HepG2 (cell line): ENCODE results near the gene RIF1. TPM values are rescaled to one million over a fixed set of nuclear protein-coding genes. Genes with fewer than 3 reads are reported as not detected.
A peak's percentile ranks its signal among the peaks of the same experiment; 100 is the strongest.

ENCODE experiments used
- ATAC-seq: fragments of 200-7000 bp; cut with Tn5 transposase; 3 replicates; pipeline ENCODE4 v1.9.1; 2020; ENCODE audit warnings: mild to moderate bottlenecking, moderate library complexity
- BruUV-seq: library from RNA; stranded (reverse); fragments of 400-500 nt; replicated peaks from 2 replicates; lab custom pipeline; 2021; lab: Mats Ljungman, UMichigan
- CTCF ChIA-PET: fragments of 300-600 bp; formaldehyde crosslinking; extraction: SDS; loops from one replicate; lab custom pipeline; 2021; ENCODE audit warnings: low total read pairs, inconsistent platforms, low intra/inter-chr PET ratio; lab: Yijun Ruan, JAX
- POLR2A ChIA-PET: fragments of 350-600 bp; sonication (Branson Sonifier 250); formaldehyde crosslinking; loops from one replicate; lab custom pipeline; 2020; ENCODE audit warnings: antibody characterized with exemption, inconsistent platforms; lab: Yijun Ruan, JAX
- DNase-seq: peaks from one replicate; pipeline ENCODE4 v3.0.0-alpha.2; 2015; ENCODE audit warnings: low spot score
- FAIRE-seq: peaks from 3 replicates; lab custom pipeline; 2011; peaks lifted over from hg19 to GRCh38; lab: Jason Lieb, UNC
- H2AFZ ChIP-seq: one replicate; pipeline ENCODE4 v1.6.1; 2011; ENCODE audit warnings: low read length, inconsistent platforms
- H3K27ac ChIP-seq: fragments of 300-600 bp; 3 replicates; pipeline ENCODE4 v1.8.0; 2011; ENCODE audit warnings: mixed run types, mild to moderate bottlenecking, mixed read lengths, low read length, inconsistent platforms; ENCODE audit not compliant: insufficient read depth; ENCODE audit errors: extremely low read length
- H3K27me3 ChIP-seq, 2 experiments: fragments of 200-600 bp in 1 of 2; 2 replicates in 1 of 2; 3 replicates in 1 of 2; pipeline versions ENCODE4 v1.6.0 to v1.8.0; 2011; ENCODE audit warnings: low read length in 2 of 2, mild to moderate bottlenecking in 2 of 2, moderate library complexity in 2 of 2, inconsistent platforms in 1 of 2; ENCODE audit not compliant: insufficient read depth in 2 of 2, control insufficient read depth in 1 of 2
- H3K36me3 ChIP-seq, 2 experiments: fragments of 200-600 bp in 1 of 2; replicated peaks in 1 of 2; 2 replicates in 1 of 2; 3 replicates in 1 of 2; pipeline versions ENCODE4 v1.5.1 to v1.8.0; 2011; ENCODE audit warnings: low read length in 2 of 2, inconsistent platforms in 1 of 2; ENCODE audit not compliant: insufficient read depth in 2 of 2, control insufficient read depth in 1 of 2
- H3K4me1 ChIP-seq: 2 replicates; pipeline ENCODE4 v1.5.1; 2012; ENCODE audit warnings: low read length, inconsistent platforms; ENCODE audit not compliant: insufficient read depth
- H3K4me2 ChIP-seq: 2 replicates; pipeline ENCODE4 v1.6.0; 2011; ENCODE audit warnings: low read depth, low read length, inconsistent platforms
- H3K4me3 ChIP-seq, 3 experiments: fragments of 200-600 bp in 1 of 3; sonication (generic), shearing (Covaris generic) in 1 of 3; replicated peaks in 1 of 3; 2 replicates each; pipeline ENCODE4 v1.5.1; 2011 to 2016; ENCODE audit warnings: low read length in 3 of 3, inconsistent platforms in 2 of 3, low read depth in 2 of 3, mild to moderate bottlenecking in 2 of 3, control low read depth in 1 of 3, mixed read lengths in 1 of 3; ENCODE audit not compliant: insufficient read depth in 1 of 3
- H3K79me2 ChIP-seq: one replicate; pipeline ENCODE4 v1.6.1; 2011; ENCODE audit warnings: low read length, inconsistent platforms; ENCODE audit not compliant: insufficient read depth
- H3K9ac ChIP-seq: 2 replicates; pipeline ENCODE4 v1.6.0; 2011; ENCODE audit warnings: mild to moderate bottlenecking, low read depth, low read length, inconsistent platforms; ENCODE audit not compliant: insufficient read depth
- H3K9me3 ChIP-seq: 2 replicates; pipeline ENCODE4 v1.5.1; 2012; ENCODE audit warnings: mild to moderate bottlenecking, low read length
- H4K20me1 ChIP-seq: 2 replicates; pipeline ENCODE4 v1.6.0; 2011; ENCODE audit warnings: inconsistent platforms, mild to moderate bottlenecking, low read length, moderate library complexity; ENCODE audit not compliant: insufficient read depth
- CEBPB ChIP-seq: IDR thresholded peaks from 2 replicates; pipeline ENCODE4 v1.6.1; 2011; ENCODE audit warnings: low read depth, low read length, improper control_type of control experiment, borderline replicate concordance
- NFIB ChIP-seq: sonication (generic); formaldehyde crosslinking; IDR thresholded peaks from 2 replicates; pipeline ENCODE4 v1.9.0; 2021; ENCODE audit warnings: missing genetic modification reagents, mild to moderate bottlenecking, borderline replicate concordance
- PAX8 ChIP-seq: sonication (generic); formaldehyde crosslinking; IDR thresholded peaks from 2 replicates; pipeline ENCODE4 v1.8.0; 2022; ENCODE audit warnings: mild to moderate bottlenecking, missing genetic modification reagents, borderline replicate concordance
- TIGD3 ChIP-seq: sonication (generic); formaldehyde crosslinking; IDR thresholded peaks from 2 replicates; pipeline ENCODE4 v1.5.1; 2020; ENCODE audit warnings: mild to moderate bottlenecking, missing genetic modification reagents, borderline replicate concordance
- WGBS: methylation state at CpG from one replicate; pipeline ENCODE4 v1.1.6; 2017; ENCODE audit warnings: low lambda C conversion rate; 5-methylcytosine and 5-hydroxymethylcytosine counted together
- in situ Hi-C: cut with HindIII; loops from 2 replicates; pipeline ENCODE4 v1.10.0; 2017; ENCODE audit warnings: low pct_unique_long_range_greater_than_20kb; ENCODE audit not compliant: extremely low pct_ligation_motif_present
- intact Hi-C: fragments of 100-400 bp; cut with micrococcal nuclease; formaldehyde crosslinking; loops from one replicate; pipeline ENCODE4 v1.10.0; 2022; ENCODE audit not compliant: unreplicated experiment
- polyA plus RNA-seq, 8 experiments: library from polyadenylated mRNA; depleted of rRNA in 3 of 8; stranded (reverse) in 7 of 8; unstranded in 1 of 8; fragments of >200 nt; fragmentation: Illumina TruSeq in 4 of 8; extraction: Trizol in 4 of 8; gene quantifications; 2 replicates each; pipeline versions ENCODE4 v1.2.1 to v1.2.3, GENCODE V29; 2011 to 2016; ENCODE audit warnings: low read depth in 4 of 8, missing spikeins in 1 of 8, mixed read lengths in 1 of 8; ENCODE audit not compliant: insufficient read depth in 1 of 8
- total RNA-seq, 5 experiments: library from RNA; depleted of rRNA; stranded (reverse); fragments of >200 nt; fragmentation: Illumina TruSeq; extraction: Trizol; gene quantifications; 2 replicates each; pipeline ENCODE4 v1.2.3, GENCODE V29; 2016; ENCODE audit warnings: low read depth in 1 of 5
- TF ChIP-seq, protein P1 (sequence below), 2 experiments: IDR thresholded peaks; 2 replicates each; pipeline ENCODE4 v1.6.1; 2011 to 2012; ENCODE audit warnings: low read length in 2 of 2, borderline replicate concordance in 1 of 2, low read depth in 1 of 2, mild to moderate bottlenecking in 1 of 2, moderate library complexity in 1 of 2

Gene RIF1
- total and polyA plus RNA-seq, 2 of the 13 experiments (the other 11 are each of a cell fraction or from before 2014, with no cell fraction given), result 12.1 to 73.6 TPM

DNA sequence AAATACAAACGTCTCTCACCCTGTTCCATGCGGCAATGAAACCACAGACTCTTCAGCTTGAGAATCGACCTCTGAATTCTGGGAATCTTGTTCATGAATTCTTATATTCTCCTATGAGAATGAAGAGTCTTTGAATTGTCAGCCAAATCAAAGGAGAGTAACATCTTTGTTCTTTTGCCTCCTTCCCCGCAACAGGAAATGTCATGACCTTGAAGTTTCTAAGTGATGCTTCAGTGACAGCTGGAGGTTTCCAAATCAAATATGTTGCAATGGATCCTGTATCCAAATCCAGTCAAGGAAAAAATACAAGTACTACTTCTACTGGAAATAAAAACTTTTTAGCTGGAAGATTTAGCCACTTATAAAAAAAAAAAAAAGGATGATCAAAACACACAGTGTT is 30.5 kb upstream of the RIF1 start:
- in situ Hi-C loops, result no loop called here
- intact Hi-C loops, result no loop called here
- WGBS, result 55% methylated on average over 4 of the region's 4 CpGs
- FAIRE-seq, result no peak
- Histone ChIP-seq H3K4me3 (no peak overlapping the region), H3K27me3 (peaks cover 0 to 3% of the 10 kb centered on the region in 2 experiments; a peak in 1 of 5 replicates), H3K4me2 (no peak overlapping the region), H3K79me2 (no peaks in the 10 kb centered on the region), H3K4me1 (no peaks in the 10 kb centered on the region), H4K20me1 (no peaks in the 10 kb centered on the region), H3K9ac (no peak overlapping the region), H3K9me3 (no peaks in the 10 kb centered on the region), H3K36me3 (no peaks in the 10 kb centered on the region), H3K27ac (no peak overlapping the region), H2AFZ (no peak overlapping the region)
- ChIA-PET POLR2A (no interaction called here), CTCF (no interaction called here)
- no peak for TF ChIP-seq PAX8 (CRISPR knock-in tag)
- no peak for TF ChIP-seq NFIB (CRISPR knock-in tag)
- peak; percentile 24; the same call in 1 of the 2 replicates for TF ChIP-seq CEBPB
- TF ChIP-seq TIGD3 (CRISPR knock-in tag), result no peak
- TF ChIP-seq, protein P1, sequence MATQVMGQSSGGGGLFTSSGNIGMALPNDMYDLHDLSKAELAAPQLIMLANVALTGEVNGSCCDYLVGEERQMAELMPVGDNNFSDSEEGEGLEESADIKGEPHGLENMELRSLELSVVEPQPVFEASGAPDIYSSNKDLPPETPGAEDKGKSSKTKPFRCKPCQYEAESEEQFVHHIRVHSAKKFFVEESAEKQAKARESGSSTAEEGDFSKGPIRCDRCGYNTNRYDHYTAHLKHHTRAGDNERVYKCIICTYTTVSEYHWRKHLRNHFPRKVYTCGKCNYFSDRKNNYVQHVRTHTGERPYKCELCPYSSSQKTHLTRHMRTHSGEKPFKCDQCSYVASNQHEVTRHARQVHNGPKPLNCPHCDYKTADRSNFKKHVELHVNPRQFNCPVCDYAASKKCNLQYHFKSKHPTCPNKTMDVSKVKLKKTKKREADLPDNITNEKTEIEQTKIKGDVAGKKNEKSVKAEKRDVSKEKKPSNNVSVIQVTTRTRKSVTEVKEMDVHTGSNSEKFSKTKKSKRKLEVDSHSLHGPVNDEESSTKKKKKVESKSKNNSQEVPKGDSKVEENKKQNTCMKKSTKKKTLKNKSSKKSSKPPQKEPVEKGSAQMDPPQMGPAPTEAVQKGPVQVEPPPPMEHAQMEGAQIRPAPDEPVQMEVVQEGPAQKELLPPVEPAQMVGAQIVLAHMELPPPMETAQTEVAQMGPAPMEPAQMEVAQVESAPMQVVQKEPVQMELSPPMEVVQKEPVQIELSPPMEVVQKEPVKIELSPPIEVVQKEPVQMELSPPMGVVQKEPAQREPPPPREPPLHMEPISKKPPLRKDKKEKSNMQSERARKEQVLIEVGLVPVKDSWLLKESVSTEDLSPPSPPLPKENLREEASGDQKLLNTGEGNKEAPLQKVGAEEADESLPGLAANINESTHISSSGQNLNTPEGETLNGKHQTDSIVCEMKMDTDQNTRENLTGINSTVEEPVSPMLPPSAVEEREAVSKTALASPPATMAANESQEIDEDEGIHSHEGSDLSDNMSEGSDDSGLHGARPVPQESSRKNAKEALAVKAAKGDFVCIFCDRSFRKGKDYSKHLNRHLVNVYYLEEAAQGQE (IDR thresholded peaks at IDR 0.05; ENCODE audit: borderline replicate concordance in 1 of 2, low read depth in 1 of 2, low read length in 2 of 2), result no peak
- DNase-seq, result no peak
- BruUV-seq, result no TSS peak
- ATAC-seq, result no peak
